Smooth muscle cell of the brain vasculature (primary cell): ENCODE results near the gene GALM.
"Not testable (repeated sequence)": the region's sequence is repeated elsewhere in the genome, so short reads cannot be mapped to it uniquely, and the experiment has no call there.

Source experiments
- DNase-seq: peaks from one replicate; pipeline ENCODE4 v3.0.0-alpha.2; 2012; ENCODE audit warnings: low read depth, low spot score

The GALM gene

GRCh38 chr2:38680868-38681267 lies 15.0 kb downstream of the GALM start:
- DNase-seq, result not testable (repeated sequence)

GRCh38 chr2:38682008-38682575 lies 16.2 kb downstream of the GALM start:
- DNase-seq, result no peak

GRCh38 chr2:38682620-38683019 lies 16.7 kb downstream of the GALM start:
- not testable (repeated sequence) for DNase-seq

- no peak for DNase-seq
These were observed 17.9 kb downstream of the GALM start for GRCh38 chr2:38683766-38684165.

GRCh38 chr2:38685116-38685735 lies 19.3 kb downstream of the GALM start:
- DNase-seq, result no peak

- peak; percentile 60 for DNase-seq
These were observed 24.8 kb downstream of the GALM start for GRCh38 chr2:38690499-38691420.

- no peak for DNase-seq
These were observed 26.1 kb downstream of the GALM start for GRCh38 chr2:38691994-38692393.

- no peak for DNase-seq
These were observed 26.9 kb downstream of the GALM start for GRCh38 chr2:38692636-38693318.

- DNase-seq, result no peak
These were observed 31.4 kb downstream of the GALM start for GRCh38 chr2:38697116-38697840.

- DNase-seq, result no peak
These were observed 32.6 kb downstream of the GALM start for GRCh38 chr2:38698467-38699003.

- DNase-seq, result no peak
These were observed 34.3 kb downstream of the GALM start for GRCh38 chr2:38700113-38700785.

GRCh38 chr2:38700881-38701458 lies 35.1 kb downstream of the GALM start:
- no peak for DNase-seq

GRCh38 chr2:38701542-38701941 lies 35.6 kb downstream of the GALM start:
- DNase-seq, result no peak

- peak; percentile 24 for DNase-seq
These were observed 36.5 kb downstream of the GALM start for GRCh38 chr2:38702413-38702812.

- not testable (repeated sequence) for DNase-seq
These were observed 37.4 kb downstream of the GALM start for GRCh38 chr2:38703336-38703735.

GRCh38 chr2:38704664-38705063 lies 38.8 kb downstream of the GALM start:
- no peak for DNase-seq

- no peak for DNase-seq
These were observed 41.0 kb downstream of the GALM start for GRCh38 chr2:38706846-38707345.

- DNase-seq, result not testable (repeated sequence)
These were observed 42.6 kb downstream of the GALM start for GRCh38 chr2:38708491-38708890.

- DNase-seq, result no peak
These were observed 43.1 kb downstream of the GALM start for GRCh38 chr2:38708900-38709566.
